Small intestine (tissue), 7 donors: ENCODE results near the gene DDX1. TPM values are rescaled to one million over a fixed set of nuclear protein-coding genes. Genes with fewer than 3 reads are reported as not detected.

ENCODE experiments used
- DNase-seq, 2 donors: peaks; one replicate each; pipeline versions ENCODE4 v3.0.0 to v3.0.0-alpha.2; 2013
- FAIRE-seq: peaks from 2 replicates; lab custom pipeline; 2012; peaks lifted over from hg19 to GRCh38; lab: Jason Lieb, UNC
- H3K27ac ChIP-seq, 3 donors: one replicate each; pipeline ENCODE4 v1.5.1; 2013; ENCODE audit warnings: low read length in 2 of 3, mild to moderate bottlenecking in 2 of 3, control low read depth in 1 of 3, inconsistent platforms in 1 of 3, low read depth in 1 of 3, moderate library complexity in 1 of 3
- H3K27me3 ChIP-seq, 3 donors: one replicate each; pipeline ENCODE4 v1.6.1; 2013; ENCODE audit warnings: low read length in 3 of 3, inconsistent platforms in 1 of 3; ENCODE audit not compliant: control insufficient read depth in 3 of 3, insufficient read depth in 3 of 3
- H3K36me3 ChIP-seq, 3 donors: one replicate each; pipeline ENCODE4 v1.6.1; 2013; ENCODE audit warnings: low read length in 3 of 3, inconsistent platforms in 1 of 3, low read depth in 1 of 3, mild to moderate bottlenecking in 1 of 3, moderate library complexity in 1 of 3; ENCODE audit not compliant: control insufficient read depth in 3 of 3, insufficient read depth in 2 of 3
- H3K4me1 ChIP-seq, 3 donors: one replicate each; pipeline ENCODE4 v1.6.1; 2013; ENCODE audit warnings: low read length in 2 of 3, inconsistent platforms in 1 of 3, low read depth in 1 of 3, mild to moderate bottlenecking in 1 of 3, moderate library complexity in 1 of 3; ENCODE audit not compliant: control insufficient read depth in 3 of 3, insufficient read depth in 2 of 3
- H3K4me3 ChIP-seq, 3 donors: one replicate each; pipeline ENCODE4 v1.5.1; 2013; ENCODE audit warnings: low read length in 3 of 3, control low read depth in 1 of 3, inconsistent platforms in 1 of 3, low read depth in 1 of 3, mild to moderate bottlenecking in 1 of 3, moderate library complexity in 1 of 3
- H3K9me3 ChIP-seq, 2 donors: one replicate each; pipeline ENCODE4 v1.6.1; 2013; ENCODE audit warnings: low read depth in 1 of 2, low read length in 1 of 2; ENCODE audit not compliant: control insufficient read depth in 2 of 2, insufficient read depth in 1 of 2
- WGBS, 3 donors: extraction: QIAGEN DNeasy Blood & Tissue Kit; methylation state at CpG; one replicate each; pipeline ENCODE4 v1.1.7; 2013; 5-methylcytosine and 5-hydroxymethylcytosine counted together
- polyA plus RNA-seq, 4 donors: library from polyadenylated mRNA; stranded (reverse) in 3 of 4; unstranded in 1 of 4; fragments of 200-250 nt in 3 of 4; fragments of 120-200 nt in 1 of 4; gene quantifications; one replicate each; pipeline versions ENCODE4 v1.2.1 to v1.2.3, GENCODE V29; 2013
- donor health status: healthy with polysubstance abuse.
- donor health status: control.
- donor health status: control.
- donor health status: Bipolar disorder and iron deficiency.
- donor health status: healthy.

The DDX1 gene
- polyA plus RNA-seq, 4 donors: 74.6 to 107 (median 79.4) TPM

GRCh38 chr2:15613736-15614429, 22.2 kb downstream of the DDX1 start:
- peaks cover 0 to 21% (median 13%) of the 10 kb centered on the region in 3 donors for H3K36me3 ChIP-seq
- H3K27ac ChIP-seq: no peak overlapping the region
- H3K9me3 ChIP-seq: no peaks in the 10 kb centered on the region
- 94 to 98% (median 98%) methylated on average over 10 of the region's 10 CpGs for WGBS, 3 donors
- FAIRE-seq (no peak), DNase-seq (no peak)
- H3K27me3 ChIP-seq: no peaks in the 10 kb centered on the region
- H3K4me1 ChIP-seq: no peaks in the 10 kb centered on the region
- no peak overlapping the region for H3K4me3 ChIP-seq

GRCh38 chr2:15614545-15615300, 23.1 kb downstream of the DDX1 start:
- no peak overlapping the region for H3K27ac ChIP-seq
- H3K36me3 ChIP-seq: peaks cover 0 to 27% (median 14%) of the 10 kb centered on the region in 3 donors
- 89 to 97% (median 90%) methylated on average over 6 of the region's 6 CpGs for WGBS, 3 donors

GRCh38 chr2:15615301-15615920, 23.7 kb downstream of the DDX1 start:
- no peak for DNase-seq
- no peak for FAIRE-seq
- H3K9me3 ChIP-seq: no peaks in the 10 kb centered on the region
- H3K36me3 ChIP-seq: peaks cover 0 to 23% (median 16%) of the 10 kb centered on the region in 3 donors
- no peak overlapping the region for H3K4me3 ChIP-seq
- H3K27me3 ChIP-seq: no peaks in the 10 kb centered on the region
- H3K4me1 ChIP-seq: no peaks in the 10 kb centered on the region
- WGBS, 3 donors: 85 to 89% (median 89%) methylated on average over 3 of the region's 3 CpGs
- H3K27ac ChIP-seq: no peak overlapping the region

More at GRCh38 chr2:15614545-15615300, 23.1 kb downstream of the DDX1 start:
- Histone ChIP-seq H3K4me1 (no peaks in the 10 kb centered on the region), H3K4me3 (no peak overlapping the region), H3K9me3 (no peaks in the 10 kb centered on the region), H3K27me3 (no peaks in the 10 kb centered on the region)
- FAIRE-seq (no peak), DNase-seq (no peak)

GRCh38 chr2:15616429-15616828, 24.8 kb downstream of the DDX1 start:
- Histone ChIP-seq H3K4me3 (no peak overlapping the region), H3K9me3 (no peaks in the 10 kb centered on the region), H3K4me1 (no peaks in the 10 kb centered on the region), H3K27me3 (no peaks in the 10 kb centered on the region), H3K27ac (no peak overlapping the region), H3K36me3 (peaks cover 0 to 27% (median 16%) of the 10 kb centered on the region in 3 donors)
- no peak for DNase-seq
- no peak for FAIRE-seq
- 89 to 94% (median 93%) methylated on average over 4 of the region's 4 CpGs for WGBS, 3 donors

- H3K4me1 ChIP-seq: no peaks in the 10 kb centered on the region
- H3K27me3 ChIP-seq: no peaks in the 10 kb centered on the region
- H3K36me3 ChIP-seq: peaks cover 0 to 31% (median 19%) of the 10 kb centered on the region in 3 donors
- no peak for DNase-seq
- FAIRE-seq: peak; percentile 89
- H3K27ac ChIP-seq: no peak overlapping the region
- WGBS, 3 donors: 92 to 97% (median 96%) methylated on average over 3 of the region's 3 CpGs
- no peaks in the 10 kb centered on the region for H3K9me3 ChIP-seq
- no peak overlapping the region for H3K4me3 ChIP-seq
Measured at GRCh38 chr2:15616850-15617777, 25.4 kb downstream of the DDX1 start.

GRCh38 chr2:15617778-15618448, 26.2 kb downstream of the DDX1 start:
- peak; percentile 53 for FAIRE-seq

GRCh38 chr2:15618449-15618855, 26.8 kb downstream of the DDX1 start:
- H3K36me3 ChIP-seq: peaks cover 0 to 31% (median 17%) of the 10 kb centered on the region in 3 donors
- 93 to 98% (median 97%) methylated on average over 14 to 16 of the region's 16 CpGs for WGBS, 3 donors
- FAIRE-seq: no peak
- H3K27me3 ChIP-seq: no peaks in the 10 kb centered on the region
- no peak overlapping the region for H3K27ac ChIP-seq
- H3K4me3 ChIP-seq: no peak overlapping the region
- DNase-seq: no peak
- H3K4me1 ChIP-seq: no peaks in the 10 kb centered on the region
- no peaks in the 10 kb centered on the region for H3K9me3 ChIP-seq

More at GRCh38 chr2:15617778-15618448, 26.2 kb downstream of the DDX1 start:
- Histone ChIP-seq H3K27ac (no peak overlapping the region), H3K27me3 (no peaks in the 10 kb centered on the region), H3K9me3 (no peaks in the 10 kb centered on the region), H3K36me3 (peaks cover 0 to 31% (median 19%) of the 10 kb centered on the region in 3 donors), H3K4me1 (no peaks in the 10 kb centered on the region), H3K4me3 (no peak overlapping the region)
- WGBS, 3 donors: 96 to 99% (median 99%) methylated on average over 4 of the region's 4 CpGs
- no peak for DNase-seq
